SK-N-MC (cell line): Measurements from ENCODE around the gene PDE11A.
A peak's percentile ranks its signal among the peaks of the same experiment; 100 is the strongest.

Source experiments
- DNase-seq: peaks from one replicate; pipeline ENCODE4 v3.0.0-alpha.2; 2011; ENCODE audit warnings: low read depth, low spot score
- H3K27ac ChIP-seq: fragments of 200-600 bp; sonication (generic); 2 replicates; pipeline ENCODE4 v1.5.1; 2016; ENCODE audit warnings: mixed run types
- H3K36me3 ChIP-seq: fragments of 200-600 bp; sonication (generic); 2 replicates; pipeline ENCODE4 v1.6.1; 2017; ENCODE audit warnings: antibody characterized with exemption, low read length, mixed read lengths; ENCODE audit not compliant: insufficient read depth
- H3K4me3 ChIP-seq: fragments of 200-600 bp; sonication (generic); 2 replicates; pipeline ENCODE4 v1.5.1; 2016
- H3K9ac ChIP-seq: fragments of 200-600 bp; sonication (generic); 2 replicates; pipeline ENCODE4 v1.8.0; 2017; ENCODE audit warnings: mixed run types, mixed read lengths; ENCODE audit not compliant: insufficient read length
- H3K9me3 ChIP-seq: fragments of 200-600 bp; sonication (generic); 2 replicates; pipeline ENCODE4 v1.6.1; 2017; ENCODE audit warnings: low read depth, mild to moderate bottlenecking, antibody characterized with exemption, low read length, moderate library complexity, mixed read lengths
- EZH2 ChIP-seq: fragments of 200-600 bp; sonication (generic); IDR thresholded peaks from one replicate; pipeline ENCODE4 v1.6.1; 2017; ENCODE audit warnings: antibody characterized with exemption
- FOXP2 ChIP-seq: optimal IDR thresholded peaks from 2 replicates; pipeline ENCODE3; 2011; ENCODE audit warnings: mild to moderate bottlenecking, moderate library complexity; ENCODE audit not compliant: insufficient read depth; ENCODE audit errors: extremely low read length, control extremely low read depth
- POLR2AphosphoS5 ChIP-seq: IDR thresholded peaks from 2 replicates; pipeline ENCODE4 v1.6.1; 2012; ENCODE audit warnings: mild to moderate bottlenecking, low read depth, low read length, borderline replicate concordance

The PDE11A gene

GRCh38 chr2:177612659-177613058 is 459.9 kb downstream of the PDE11A start:
- H3K36me3 ChIP-seq, result no peaks in the 10 kb centered on the region
- no peaks in the 10 kb centered on the region for H3K9me3 ChIP-seq
- no peak overlapping the region for H3K9ac ChIP-seq
- H3K4me3 ChIP-seq, result no peak overlapping the region
- no peak for TF ChIP-seq POLR2AphosphoS5
- no peak for TF ChIP-seq FOXP2
- TF ChIP-seq EZH2, result no peak
- no peak for DNase-seq
- H3K27ac ChIP-seq, result no peak overlapping the region

GRCh38 chr2:177611310-177611886 is 461.2 kb downstream of the PDE11A start:
- TF ChIP-seq FOXP2 (no peak), POLR2AphosphoS5 (no peak), EZH2 (no peak)
- H3K9ac ChIP-seq, result no peak overlapping the region
- DNase-seq, result no peak
- no peaks in the 10 kb centered on the region for H3K9me3 ChIP-seq
- no peak overlapping the region for H3K4me3 ChIP-seq
- H3K36me3 ChIP-seq, result no peaks in the 10 kb centered on the region
- no peak overlapping the region for H3K27ac ChIP-seq

GRCh38 chr2:177610813-177611212 is 461.8 kb downstream of the PDE11A start:
- TF ChIP-seq POLR2AphosphoS5 (no peak), EZH2 (no peak), FOXP2 (no peak)
- no peaks in the 10 kb centered on the region for H3K36me3 ChIP-seq
- H3K9me3 ChIP-seq, result no peaks in the 10 kb centered on the region
- H3K27ac ChIP-seq, result no peak overlapping the region
- no peak overlapping the region for H3K4me3 ChIP-seq
- no peak overlapping the region for H3K9ac ChIP-seq
- no peak for DNase-seq

GRCh38 chr2:177606636-177607035 is 465.9 kb downstream of the PDE11A start:
- TF ChIP-seq POLR2AphosphoS5 (no peak), FOXP2 (no peak), EZH2 (no peak)
- peak overlapping the region; percentile 84 for H3K27ac ChIP-seq
- peak; percentile 20 for DNase-seq
- H3K4me3 ChIP-seq, result peak overlapping the region; percentile 39
- peak overlapping the region; percentile 10 for H3K9ac ChIP-seq
- no peaks in the 10 kb centered on the region for H3K9me3 ChIP-seq
- H3K36me3 ChIP-seq, result no peaks in the 10 kb centered on the region

- H3K9me3 ChIP-seq, result no peaks in the 10 kb centered on the region
- DNase-seq, result peak; percentile 48
Observed at GRCh38 chr2:177604271-177605065, 468.1 kb downstream of the PDE11A start.

GRCh38 chr2:177603768-177604167 is 468.8 kb downstream of the PDE11A start:
- H3K4me3 ChIP-seq, result peak overlapping the region; percentile 67
- TF ChIP-seq POLR2AphosphoS5 (no peak), EZH2 (no peak), FOXP2 (no peak)
- H3K9me3 ChIP-seq, result no peaks in the 10 kb centered on the region
- H3K27ac ChIP-seq, result peak overlapping the region; percentile 84
- H3K36me3 ChIP-seq, result no peaks in the 10 kb centered on the region
- DNase-seq, result no peak
- H3K9ac ChIP-seq, result peak overlapping the region; percentile 24

More at GRCh38 chr2:177604271-177605065, 468.1 kb downstream of the PDE11A start:
- H3K4me3 ChIP-seq, result peak overlapping the region; percentile 67
- TF ChIP-seq FOXP2 (no peak), EZH2 (no peak), POLR2AphosphoS5 (no peak)
- peak overlapping the region; percentile 65 for H3K9ac ChIP-seq
- no peaks in the 10 kb centered on the region for H3K36me3 ChIP-seq
- peak overlapping the region; percentile 84 for H3K27ac ChIP-seq

GRCh38 chr2:177603181-177603580 is 469.4 kb downstream of the PDE11A start:
- no peak for DNase-seq
- Histone ChIP-seq H3K9me3 (no peaks in the 10 kb centered on the region), H3K27ac (peak overlapping the region; percentile 84), H3K9ac (peak overlapping the region; percentile 24), H3K36me3 (no peaks in the 10 kb centered on the region), H3K4me3 (peak overlapping the region; percentile 67)
- TF ChIP-seq FOXP2 (no peak), EZH2 (no peak), POLR2AphosphoS5 (no peak)

GRCh38 chr2:177602611-177603164 is 469.9 kb downstream of the PDE11A start:
- peak overlapping the region; percentile 24 for H3K9ac ChIP-seq
- DNase-seq, result no peak

More at GRCh38 chr2:177602611-177603164, 469.9 kb downstream of the PDE11A start:
- Histone ChIP-seq H3K36me3 (no peaks in the 10 kb centered on the region), H3K4me3 (peak overlapping the region; percentile 67; the same call in 1 of the 2 replicates), H3K27ac (peak overlapping the region; percentile 84), H3K9me3 (no peaks in the 10 kb centered on the region)
- TF ChIP-seq FOXP2 (no peak), POLR2AphosphoS5 (no peak), EZH2 (no peak)
